ENCODE data around the gene MAL.

DNA sequence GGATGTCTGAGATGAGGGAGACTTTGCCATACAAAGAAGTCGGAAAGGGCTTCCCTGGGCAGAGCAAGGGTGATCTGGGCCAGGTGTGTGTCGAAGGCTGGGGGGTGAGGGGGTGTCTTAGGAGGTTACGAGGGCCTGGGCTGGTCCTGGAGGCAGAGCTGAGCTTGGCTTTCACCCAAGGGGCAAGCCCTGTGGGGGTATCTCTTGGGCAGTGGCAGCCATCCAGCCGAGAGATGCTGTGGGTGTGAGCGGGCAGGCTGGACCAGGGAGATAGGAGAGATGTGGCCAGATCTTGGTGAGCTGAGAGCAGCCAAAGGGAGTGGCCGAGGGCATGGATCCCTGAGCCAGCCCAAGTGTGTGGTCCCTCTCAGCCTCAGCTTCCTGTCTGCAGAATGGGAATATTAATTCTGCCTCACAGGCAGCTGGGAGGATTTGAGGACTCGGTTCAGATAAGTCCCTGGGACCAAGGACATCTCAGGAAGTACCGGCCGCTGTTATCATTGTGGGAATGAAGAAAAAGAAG, 33.0 kb downstream of the MAL start:
- TF ChIP-seq, protein P1, sequence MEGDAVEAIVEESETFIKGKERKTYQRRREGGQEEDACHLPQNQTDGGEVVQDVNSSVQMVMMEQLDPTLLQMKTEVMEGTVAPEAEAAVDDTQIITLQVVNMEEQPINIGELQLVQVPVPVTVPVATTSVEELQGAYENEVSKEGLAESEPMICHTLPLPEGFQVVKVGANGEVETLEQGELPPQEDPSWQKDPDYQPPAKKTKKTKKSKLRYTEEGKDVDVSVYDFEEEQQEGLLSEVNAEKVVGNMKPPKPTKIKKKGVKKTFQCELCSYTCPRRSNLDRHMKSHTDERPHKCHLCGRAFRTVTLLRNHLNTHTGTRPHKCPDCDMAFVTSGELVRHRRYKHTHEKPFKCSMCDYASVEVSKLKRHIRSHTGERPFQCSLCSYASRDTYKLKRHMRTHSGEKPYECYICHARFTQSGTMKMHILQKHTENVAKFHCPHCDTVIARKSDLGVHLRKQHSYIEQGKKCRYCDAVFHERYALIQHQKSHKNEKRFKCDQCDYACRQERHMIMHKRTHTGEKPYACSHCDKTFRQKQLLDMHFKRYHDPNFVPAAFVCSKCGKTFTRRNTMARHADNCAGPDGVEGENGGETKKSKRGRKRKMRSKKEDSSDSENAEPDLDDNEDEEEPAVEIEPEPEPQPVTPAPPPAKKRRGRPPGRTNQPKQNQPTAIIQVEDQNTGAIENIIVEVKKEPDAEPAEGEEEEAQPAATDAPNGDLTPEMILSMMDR (IDR thresholded peaks at IDR 0.05; ENCODE audit: poor library complexity) = no peak
- TF ChIP-seq EZH2 (IDR thresholded peaks at IDR 0.05; ENCODE audit: borderline replicate concordance) = no peak
- TF ChIP-seq EZH2phosphoT487 (IDR thresholded peaks at IDR 0.05; ENCODE audit: low read depth, severe bottlenecking, unreplicated experiment) = no peak

Data from hepatocyte (in vitro differentiated cells).